ENCODE results near the gene TMEM218.

DNA sequence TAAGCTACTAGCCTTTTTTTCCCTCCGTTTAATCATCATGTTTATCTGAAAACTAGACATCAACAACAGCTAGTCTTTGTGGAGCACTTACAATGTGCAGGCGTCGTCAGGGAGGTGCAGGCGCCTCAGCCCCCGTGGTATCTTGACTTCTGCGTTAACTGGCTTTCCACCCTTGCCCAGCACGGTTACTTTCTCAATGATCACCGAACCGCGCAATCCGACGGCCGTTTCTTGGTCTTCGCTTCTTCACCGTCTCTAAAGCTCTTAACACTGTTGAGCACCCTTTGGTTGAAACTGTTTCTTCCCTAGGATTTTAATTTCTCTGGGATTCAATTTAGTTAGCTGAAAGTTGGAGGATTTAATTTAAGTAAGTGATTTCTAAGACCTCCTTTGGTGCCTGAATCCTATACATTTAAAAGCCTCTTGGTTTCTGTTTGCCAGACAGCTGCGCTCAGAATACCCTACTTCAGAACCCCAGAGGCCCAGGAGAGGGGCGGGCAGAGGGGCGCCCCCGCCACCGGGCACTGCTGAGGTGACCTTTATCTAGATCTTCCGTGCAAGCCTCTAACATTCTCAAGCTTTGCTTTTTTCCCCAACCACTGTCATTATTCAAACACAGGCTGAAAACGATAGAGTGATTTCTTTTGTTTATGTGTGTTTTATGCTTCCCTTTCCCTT is 18.0 kb upstream of the TMEM218 start:
- TF ChIP-seq EZH2phosphoT487 (IDR thresholded peaks at IDR 0.05; ENCODE audit: borderline replicate concordance) = no peak
- no peak for TF ChIP-seq CTCF (IDR thresholded peaks at IDR 0.05 in 2 of 3, conservative IDR thresholded peaks at IDR 0.05 in 1 of 3; ENCODE audit: borderline replicate concordance in 1 of 3, insufficient read depth in 1 of 3, low read depth in 2 of 3, low read length in 2 of 3)
- TF ChIP-seq SIN3A (IDR thresholded peaks at IDR 0.05; ENCODE audit: low read depth) = no peak
- no peak for TF ChIP-seq CEBPB (IDR thresholded peaks at IDR 0.05; ENCODE audit: low read depth)
- TF ChIP-seq EZH2 (IDR thresholded peaks at IDR 0.05) = no peak

All from HCT116 (cell line).